ENCODE measurements around the gene C22orf39. TPM values are rescaled to one million over a fixed set of nuclear protein-coding genes. Genes with fewer than 3 reads are reported as not detected.

C22orf39 gene
- polyA plus RNA-seq, 2 of the 4 experiments (the other 2 are of a cell fraction): 19.4 to 19.5 TPM

GRCh38 chr22:19470010-19470409 lies 22.5 kb upstream of the C22orf39 start (continued):
- TF ChIP-seq HES2 (IDR thresholded peaks at IDR 0.05): no peak

GRCh38 chr22:19469421-19469820 lies 21.9 kb upstream of the C22orf39 start:
- FAIRE-seq (no peak), DNase-seq (ENCODE audit: low read depth in 1 of 2, low spot score in 1 of 2) (no peak), ATAC-seq (no peak)
- CTCF ChIA-PET: interaction anchor here (0.8 to 1.2 kb wide), 3 partner anchors 11 to 169 kb away, joined by 3 read pairs; no protein-coding TSS in a partner anchor
- Histone ChIP-seq H3K4me2 (no peak overlapping the region), H3K9me3 (no peaks in the 10 kb centered on the region), H3K27ac (no peak overlapping the region), H3K4me3 (no peak overlapping the region), H3K4me1 (no peaks in the 10 kb centered on the region)
- TF ChIP-seq ELK1 (IDR thresholded peaks at IDR 0.05; ENCODE audit: low read depth, low read length): no peak
- no peak for TF ChIP-seq E2F6 (IDR thresholded peaks at IDR 0.05; ENCODE audit: borderline replicate concordance, low read depth)
- TF ChIP-seq MYC (IDR thresholded peaks at IDR 0.05; ENCODE audit: borderline replicate concordance, low read length): no peak
- TF ChIP-seq HEYL (CRISPR knock-in tag; IDR thresholded peaks at IDR 0.05): no peak
- TF ChIP-seq CHD4 (IDR thresholded peaks at IDR 0.05; ENCODE audit: borderline replicate concordance): no peak
- no peak for TF ChIP-seq RAD21 (conservative IDR thresholded peaks at IDR 0.05 in 1 of 2, IDR thresholded peaks at IDR 0.05 in 1 of 2)
- no peak for TF ChIP-seq NFE2L2 (conservative IDR thresholded peaks at IDR 0.05; ENCODE audit: low read length)
- no peak for TF ChIP-seq EHF (CRISPR knock-in tag; IDR thresholded peaks at IDR 0.05)
- TF ChIP-seq EHMT2 (IDR thresholded peaks at IDR 0.05; ENCODE audit: low read depth): no peak
- TF ChIP-seq POLR2AphosphoS2 (conservative IDR thresholded peaks at IDR 0.05; ENCODE audit: low read length): no peak
- no peak for TF ChIP-seq RCOR1 (IDR thresholded peaks at IDR 0.05; ENCODE audit: low read depth, low read length)
- TF ChIP-seq GATA3 (IDR thresholded peaks at IDR 0.05; ENCODE audit: borderline replicate concordance): no peak
- no peak for TF ChIP-seq FOSL2 (IDR thresholded peaks at IDR 0.05)
- no peak for TF ChIP-seq FOSL2 (CRISPR knock-in tag; IDR thresholded peaks at IDR 0.05)
- no peak for TF ChIP-seq REST (IDR thresholded peaks at IDR 0.05)
- no peak for TF ChIP-seq ESRRA (IDR thresholded peaks at IDR 0.05; ENCODE audit: borderline replicate concordance, low read length)
- TF ChIP-seq NR3C1 (IDR thresholded peaks at IDR 0.05): no peak
- no peak for TF ChIP-seq PHF8 (IDR thresholded peaks at IDR 0.05; ENCODE audit: borderline replicate concordance, low read depth)
- TF ChIP-seq POLR2A (IDR thresholded peaks at IDR 0.05; ENCODE audit: low read length): no peak
- TF ChIP-seq TFCP2L1 (CRISPR knock-in tag; IDR thresholded peaks at IDR 0.05): no peak
- 88% methylated on average over 7 of the region's 7 CpGs for WGBS (ENCODE audit: missing lambda C conversion rate)
- POLR2A ChIA-PET: no interaction called here

- POLR2A ChIA-PET: no interaction called here
- ATAC-seq: no peak
- no peak overlapping the region for H3K4me3 ChIP-seq
- TF ChIP-seq MAX (IDR thresholded peaks at IDR 0.05): no peak
- TF ChIP-seq ESRRA (IDR thresholded peaks at IDR 0.05; ENCODE audit: borderline replicate concordance, low read length): no peak
- CTCF ChIA-PET: interaction anchor here (1.0 kb wide), 1 partner anchor 164 kb away, joined by 3 read pairs; no protein-coding TSS in a partner anchor
- 96% methylated on average over 6 of the region's 6 CpGs for WGBS (ENCODE audit: missing lambda C conversion rate)
- H3K4me2 ChIP-seq: no peak overlapping the region
- FAIRE-seq: no peak
- H3K4me1 ChIP-seq: no peaks in the 10 kb centered on the region
- DNase-seq (ENCODE audit: low read depth in 1 of 2, low spot score in 1 of 2): no peak
- no peaks in the 10 kb centered on the region for H3K9me3 ChIP-seq
- no peak overlapping the region for H3K27ac ChIP-seq
Observed at GRCh38 chr22:19467912-19468311, 20.4 kb upstream of the C22orf39 start.
